Activated naive CD8-positive, alpha-beta T cell treated with anti-CD3 and anti-CD28 coated beads, Interleukin-2, amount 50 U/mL, for 24 hours (primary cell): ENCODE data around the gene SMYD3.
"Not testable (repeated sequence)": the region's sequence is repeated elsewhere in the genome, so short reads cannot be mapped to it uniquely, and the experiment has no call there.

ENCODE experiments used
- ATAC-seq: fragments of 150-1000 bp; cut with Tn5 transposase; one replicate; pipeline ENCODE4 v1.10.0; 2021
- DNase-seq: peaks from one replicate; pipeline ENCODE4 v3.0.0; 2021
- H3K27ac Mint-ChIP-seq: one replicate; pipeline ENCODE4 v1.8.0; 2021; ENCODE audit warnings: mild to moderate bottlenecking, mixed read lengths
- H3K27me3 Mint-ChIP-seq: one replicate; pipeline ENCODE4 v1.8.0; 2021; ENCODE audit warnings: mixed read lengths
- H3K36me3 Mint-ChIP-seq: one replicate; pipeline ENCODE4 v1.8.0; 2021; ENCODE audit warnings: low read depth, mixed read lengths
- H3K4me1 Mint-ChIP-seq: one replicate; pipeline ENCODE4 v1.8.0; 2021; ENCODE audit warnings: mixed read lengths
- H3K4me3 Mint-ChIP-seq: one replicate; pipeline ENCODE4 v1.8.0; 2021; ENCODE audit warnings: mild to moderate bottlenecking, moderate library complexity, mixed read lengths
- H3K9me3 Mint-ChIP-seq: one replicate; pipeline ENCODE4 v1.8.0; 2021; ENCODE audit warnings: mixed read lengths

The SMYD3 gene

GRCh38 chr1:246390855-246391254 lies 116.2 kb downstream of the SMYD3 start:
- no peak overlapping the region for H3K27ac Mint-ChIP-seq
- H3K27me3 Mint-ChIP-seq: no peaks in the 10 kb centered on the region
- no peak overlapping the region for H3K4me3 Mint-ChIP-seq
- peaks cover 20% of the 10 kb centered on the region for H3K36me3 Mint-ChIP-seq
- no peak for ATAC-seq
- no peaks in the 10 kb centered on the region for H3K4me1 Mint-ChIP-seq
- DNase-seq: no peak
- peaks cover 24% of the 10 kb centered on the region for H3K9me3 Mint-ChIP-seq

GRCh38 chr1:246384616-246385015 lies 122.5 kb downstream of the SMYD3 start:
- peaks cover 16% of the 10 kb centered on the region for H3K4me1 Mint-ChIP-seq
- peaks cover 9% of the 10 kb centered on the region for H3K36me3 Mint-ChIP-seq
- peaks cover 3% of the 10 kb centered on the region for H3K9me3 Mint-ChIP-seq
- DNase-seq: no peak
- ATAC-seq: no peak
- H3K4me3 Mint-ChIP-seq: no peak overlapping the region
- no peak overlapping the region for H3K27ac Mint-ChIP-seq
- H3K27me3 Mint-ChIP-seq: no peaks in the 10 kb centered on the region

GRCh38 chr1:246383791-246384190 lies 123.3 kb downstream of the SMYD3 start:
- ATAC-seq (no peak), DNase-seq (no peak)
- peaks cover 3% of the 10 kb centered on the region for H3K9me3 Mint-ChIP-seq
- H3K4me3 Mint-ChIP-seq: no peak overlapping the region
- peaks cover 16% of the 10 kb centered on the region for H3K4me1 Mint-ChIP-seq
- H3K27me3 Mint-ChIP-seq: no peaks in the 10 kb centered on the region
- H3K36me3 Mint-ChIP-seq: peaks cover 9% of the 10 kb centered on the region
- no peak overlapping the region for H3K27ac Mint-ChIP-seq

GRCh38 chr1:246383239-246383589 lies 123.9 kb downstream of the SMYD3 start:
- peaks cover 16% of the 10 kb centered on the region for H3K4me1 Mint-ChIP-seq
- H3K4me3 Mint-ChIP-seq: no peak overlapping the region
- DNase-seq (no peak), ATAC-seq (peak; percentile 43)
- H3K36me3 Mint-ChIP-seq: peaks cover 9% of the 10 kb centered on the region
- no peak overlapping the region for H3K27ac Mint-ChIP-seq
- no peaks in the 10 kb centered on the region for H3K27me3 Mint-ChIP-seq
- H3K9me3 Mint-ChIP-seq: peaks cover 3% of the 10 kb centered on the region

- H3K27me3 Mint-ChIP-seq: no peaks in the 10 kb centered on the region
- H3K27ac Mint-ChIP-seq: no peak overlapping the region
- peaks cover 10% of the 10 kb centered on the region for H3K36me3 Mint-ChIP-seq
- ATAC-seq (no peak), DNase-seq (no peak)
- H3K9me3 Mint-ChIP-seq: peaks cover 3% of the 10 kb centered on the region
- H3K4me3 Mint-ChIP-seq: no peak overlapping the region
- H3K4me1 Mint-ChIP-seq: peaks cover 16% of the 10 kb centered on the region
Observed at GRCh38 chr1:246382589-246383238, 124.4 kb downstream of the SMYD3 start.

- Mint-ChIP-seq H3K4me1 (peaks cover 16% of the 10 kb centered on the region), H3K27ac (no peak overlapping the region), H3K36me3 (peaks cover 11% of the 10 kb centered on the region), H3K9me3 (peaks cover 3% of the 10 kb centered on the region), H3K27me3 (no peaks in the 10 kb centered on the region), H3K4me3 (no peak overlapping the region)
- DNase-seq (no peak), ATAC-seq (no peak)
Observed at GRCh38 chr1:246381452-246381851, 125.6 kb downstream of the SMYD3 start.

- no peak overlapping the region for H3K27ac Mint-ChIP-seq
Observed at GRCh38 chr1:246377625-246378153, 129.4 kb downstream of the SMYD3 start.

GRCh38 chr1:246373828-246374569 lies 133.1 kb downstream of the SMYD3 start:
- no peaks in the 10 kb centered on the region for H3K9me3 Mint-ChIP-seq
- H3K4me1 Mint-ChIP-seq: no peaks in the 10 kb centered on the region
- no peak for DNase-seq
- ATAC-seq: no peak
- no peaks in the 10 kb centered on the region for H3K27me3 Mint-ChIP-seq
- H3K4me3 Mint-ChIP-seq: no peak overlapping the region
- H3K36me3 Mint-ChIP-seq: peaks cover 3% of the 10 kb centered on the region
- H3K27ac Mint-ChIP-seq: no peak overlapping the region

More at GRCh38 chr1:246377625-246378153, 129.4 kb downstream of the SMYD3 start:
- no peaks in the 10 kb centered on the region for H3K27me3 Mint-ChIP-seq
- DNase-seq: no peak
- peaks cover 3% of the 10 kb centered on the region for H3K9me3 Mint-ChIP-seq
- H3K4me3 Mint-ChIP-seq: no peak overlapping the region
- H3K4me1 Mint-ChIP-seq: peaks cover 3% of the 10 kb centered on the region
- peaks cover 7% of the 10 kb centered on the region for H3K36me3 Mint-ChIP-seq
- ATAC-seq: no peak

- no peaks in the 10 kb centered on the region for H3K4me1 Mint-ChIP-seq
- peaks cover under 1% of the 10 kb centered on the region for H3K36me3 Mint-ChIP-seq
- H3K4me3 Mint-ChIP-seq: no peak overlapping the region
- no peak for ATAC-seq
- H3K27me3 Mint-ChIP-seq: no peaks in the 10 kb centered on the region
- H3K27ac Mint-ChIP-seq: no peak overlapping the region
- no peak for DNase-seq
- no peaks in the 10 kb centered on the region for H3K9me3 Mint-ChIP-seq
Observed at GRCh38 chr1:246372559-246372958, 134.5 kb downstream of the SMYD3 start.

- Mint-ChIP-seq H3K4me1 (peaks cover 18% of the 10 kb centered on the region), H3K36me3 (peaks cover 11% of the 10 kb centered on the region), H3K4me3 (no peak overlapping the region), H3K9me3 (peaks cover under 1% of the 10 kb centered on the region), H3K27me3 (no peaks in the 10 kb centered on the region), H3K27ac (no peak overlapping the region)
- ATAC-seq: no peak
- no peak for DNase-seq
Observed at GRCh38 chr1:246367041-246367440, 140.0 kb downstream of the SMYD3 start.

GRCh38 chr1:246365708-246366107 lies 141.4 kb downstream of the SMYD3 start:
- H3K36me3 Mint-ChIP-seq: peaks cover 20% of the 10 kb centered on the region
- ATAC-seq: no peak

GRCh38 chr1:246364415-246364941 lies 142.6 kb downstream of the SMYD3 start:
- Mint-ChIP-seq H3K27ac (no peak overlapping the region), H3K36me3 (peaks cover 28% of the 10 kb centered on the region), H3K4me3 (no peak overlapping the region), H3K4me1 (peaks cover 18% of the 10 kb centered on the region), H3K9me3 (peaks cover 15% of the 10 kb centered on the region), H3K27me3 (no peaks in the 10 kb centered on the region)
- DNase-seq (no peak), ATAC-seq (peak; percentile 65)

More at GRCh38 chr1:246365708-246366107, 141.4 kb downstream of the SMYD3 start:
- Mint-ChIP-seq H3K27me3 (no peaks in the 10 kb centered on the region), H3K4me3 (no peak overlapping the region), H3K4me1 (peaks cover 18% of the 10 kb centered on the region), H3K9me3 (peaks cover 10% of the 10 kb centered on the region), H3K27ac (no peak overlapping the region)
- DNase-seq: no peak

GRCh38 chr1:246357014-246357598 lies 150.0 kb downstream of the SMYD3 start:
- not testable (repeated sequence) for H3K27ac Mint-ChIP-seq, H3K4me3 Mint-ChIP-seq

GRCh38 chr1:246355411-246356230 lies 151.5 kb downstream of the SMYD3 start:
- no peaks in the 10 kb centered on the region for H3K4me1 Mint-ChIP-seq
- DNase-seq (no peak), ATAC-seq (no peak)
- H3K36me3 Mint-ChIP-seq: peaks cover 37% of the 10 kb centered on the region
- H3K9me3 Mint-ChIP-seq: peaks cover 24% of the 10 kb centered on the region
- H3K4me3 Mint-ChIP-seq: no peak overlapping the region
- no peak overlapping the region for H3K27ac Mint-ChIP-seq
- no peaks in the 10 kb centered on the region for H3K27me3 Mint-ChIP-seq

More at GRCh38 chr1:246357014-246357598, 150.0 kb downstream of the SMYD3 start:
- peaks cover 44% of the 10 kb centered on the region for H3K36me3 Mint-ChIP-seq
- not testable (repeated sequence) for H3K4me1 Mint-ChIP-seq, ATAC-seq, DNase-seq, H3K27me3 Mint-ChIP-seq
- H3K9me3 Mint-ChIP-seq: peaks cover 35% of the 10 kb centered on the region
